ENCODE measurements around the gene KCNMA1.

KCNMA1 gene

DNA sequence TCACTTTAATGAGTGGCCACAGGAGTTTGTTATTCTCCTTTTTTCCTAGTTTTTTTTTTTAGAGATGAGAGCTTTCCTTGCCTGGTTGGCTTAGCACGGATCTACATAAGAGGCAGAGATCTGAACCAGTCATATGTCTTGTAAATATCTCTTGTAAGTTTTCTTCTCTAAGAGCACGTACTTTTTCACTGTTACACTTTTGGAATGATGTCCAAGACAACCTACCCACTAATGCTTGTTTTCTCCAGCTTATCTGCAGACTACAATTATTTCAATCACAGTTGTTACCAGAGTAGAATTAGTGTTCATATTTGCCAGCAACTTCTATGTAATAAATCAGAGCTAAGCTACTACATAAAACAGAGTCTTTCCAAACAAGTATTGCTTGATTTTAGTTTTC lies 444.6 kb downstream of the KCNMA1 start:
- Histone ChIP-seq H3K27ac (replicated peaks; ENCODE audit: low read length) (no peak overlapping the region), H3K27me3 (ENCODE audit: control insufficient read depth in 3 of 3, insufficient read depth in 3 of 3, low read depth in 1 of 3, low read length in 3 of 3) (peaks cover 0 to 9% (median 0%) of the 10 kb centered on the region in 3 experiments), H3K4me1 (ENCODE audit: control insufficient read depth in 2 of 2, insufficient read depth in 1 of 2, low read depth in 1 of 2, low read length in 2 of 2) (no peaks in the 10 kb centered on the region), H3K9me3 (replicated peaks in 1 of 2; ENCODE audit: control insufficient read depth in 2 of 2, insufficient read depth in 1 of 2, low read depth in 1 of 2, low read length in 2 of 2) (no peaks in the 10 kb centered on the region), H3K4ac (ENCODE audit: low read length) (no peak overlapping the region), H3K79me1 (ENCODE audit: low read depth, low read length) (no peaks in the 10 kb centered on the region), H3K18ac (ENCODE audit: low read length) (no peak overlapping the region), H3K4me2 (ENCODE audit: insufficient read depth, low read length, poor library complexity, severe bottlenecking) (no peak overlapping the region), H2AFZ (ENCODE audit: low read length) (no peak overlapping the region), H2AK5ac (ENCODE audit: low read depth, low read length) (no peak overlapping the region), H4K8ac (ENCODE audit: low read depth, low read length) (no peak overlapping the region), H3K23ac (ENCODE audit: low read depth, low read length, poor library complexity) (no peak overlapping the region), H2BK12ac (ENCODE audit: low read length) (no peak overlapping the region), H3K9ac (ENCODE audit: low read depth, low read length, poor library complexity) (no peak overlapping the region), H3K4me3 (ENCODE audit: low read length in 2 of 2) (no peak overlapping the region), H2BK15ac (ENCODE audit: low read length) (no peak overlapping the region), H3K14ac (ENCODE audit: low read length) (no peak overlapping the region), H3K36me3 (replicated peaks in 1 of 2; ENCODE audit: control insufficient read depth in 2 of 2, insufficient read depth in 2 of 2, low read length in 2 of 2) (no peaks in the 10 kb centered on the region), H4K91ac (ENCODE audit: low read depth, low read length, poor library complexity) (no peak overlapping the region), H2BK120ac (ENCODE audit: low read depth, low read length) (no peak overlapping the region), H2BK5ac (ENCODE audit: low read length) (no peak overlapping the region)
- WGBS, 2 donors (ENCODE audit: extremely low coverage in 2 of 2, insufficient read length in 2 of 2, insufficient replicate concordance in 1 of 2), result no CpG with 5 or more reads among the region's 2 CpGs
- no peak for DNase-seq (ENCODE audit: low spot score)

DNA sequence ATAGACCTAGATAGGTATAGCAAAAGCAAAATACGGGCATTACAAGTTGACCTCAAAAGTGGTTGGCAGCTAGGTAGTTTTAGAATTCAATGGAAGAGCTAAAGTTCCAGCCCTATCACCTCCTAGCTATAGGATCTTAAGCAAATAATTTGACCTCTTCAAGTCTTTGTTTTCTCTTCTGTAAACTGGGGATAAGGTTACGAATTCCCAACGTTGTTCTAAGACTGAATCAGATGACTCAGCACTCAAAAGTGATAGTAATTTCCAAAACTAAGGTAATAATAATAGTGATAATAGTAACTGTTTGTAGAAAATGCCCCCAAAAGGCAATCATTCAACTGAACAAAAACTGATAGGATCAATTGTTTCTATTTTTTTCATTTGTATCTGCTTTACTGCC lies 445.2 kb downstream of the KCNMA1 start:
- no peak overlapping the region for H3K4me3 ChIP-seq (ENCODE audit: low read length in 2 of 2)
- no peak overlapping the region for H3K23ac ChIP-seq (ENCODE audit: low read depth, low read length, poor library complexity)
- H3K36me3 ChIP-seq (replicated peaks in 1 of 2; ENCODE audit: control insufficient read depth in 2 of 2, insufficient read depth in 2 of 2, low read length in 2 of 2), result no peaks in the 10 kb centered on the region
- peaks cover 0 to 5% (median 0%) of the 10 kb centered on the region in 3 experiments for H3K27me3 ChIP-seq (ENCODE audit: control insufficient read depth in 3 of 3, insufficient read depth in 3 of 3, low read depth in 1 of 3, low read length in 3 of 3)
- H2AFZ ChIP-seq (ENCODE audit: low read length), result no peak overlapping the region
- no peaks in the 10 kb centered on the region for H3K9me3 ChIP-seq (replicated peaks in 1 of 2; ENCODE audit: control insufficient read depth in 2 of 2, insufficient read depth in 1 of 2, low read depth in 1 of 2, low read length in 2 of 2)
- no peak for DNase-seq (ENCODE audit: low spot score)
- no peaks in the 10 kb centered on the region for H3K4me1 ChIP-seq (ENCODE audit: control insufficient read depth in 2 of 2, insufficient read depth in 1 of 2, low read depth in 1 of 2, low read length in 2 of 2)
- no peak overlapping the region for H3K4ac ChIP-seq (ENCODE audit: low read length)
- WGBS, 2 donors (ENCODE audit: extremely low coverage in 2 of 2, insufficient read length in 2 of 2, insufficient replicate concordance in 1 of 2), result no CpG with 5 or more reads among the region's 3 CpGs
- H3K9ac ChIP-seq (ENCODE audit: low read depth, low read length, poor library complexity), result no peak overlapping the region
- no peak overlapping the region for H2BK12ac ChIP-seq (ENCODE audit: low read length)
- no peak overlapping the region for H3K18ac ChIP-seq (ENCODE audit: low read length)
- no peak overlapping the region for H4K8ac ChIP-seq (ENCODE audit: low read depth, low read length)
- H2BK120ac ChIP-seq (ENCODE audit: low read depth, low read length), result no peak overlapping the region
- H4K91ac ChIP-seq (ENCODE audit: low read depth, low read length, poor library complexity), result no peak overlapping the region
- no peak overlapping the region for H3K4me2 ChIP-seq (ENCODE audit: insufficient read depth, low read length, poor library complexity, severe bottlenecking)
- H3K27ac ChIP-seq (replicated peaks; ENCODE audit: low read length), result no peak overlapping the region
- no peaks in the 10 kb centered on the region for H3K79me1 ChIP-seq (ENCODE audit: low read depth, low read length)
- H2BK15ac ChIP-seq (ENCODE audit: low read length), result no peak overlapping the region
- H2AK5ac ChIP-seq (ENCODE audit: low read depth, low read length), result no peak overlapping the region
- no peak overlapping the region for H2BK5ac ChIP-seq (ENCODE audit: low read length)
- H3K14ac ChIP-seq (ENCODE audit: low read length), result no peak overlapping the region

DNA sequence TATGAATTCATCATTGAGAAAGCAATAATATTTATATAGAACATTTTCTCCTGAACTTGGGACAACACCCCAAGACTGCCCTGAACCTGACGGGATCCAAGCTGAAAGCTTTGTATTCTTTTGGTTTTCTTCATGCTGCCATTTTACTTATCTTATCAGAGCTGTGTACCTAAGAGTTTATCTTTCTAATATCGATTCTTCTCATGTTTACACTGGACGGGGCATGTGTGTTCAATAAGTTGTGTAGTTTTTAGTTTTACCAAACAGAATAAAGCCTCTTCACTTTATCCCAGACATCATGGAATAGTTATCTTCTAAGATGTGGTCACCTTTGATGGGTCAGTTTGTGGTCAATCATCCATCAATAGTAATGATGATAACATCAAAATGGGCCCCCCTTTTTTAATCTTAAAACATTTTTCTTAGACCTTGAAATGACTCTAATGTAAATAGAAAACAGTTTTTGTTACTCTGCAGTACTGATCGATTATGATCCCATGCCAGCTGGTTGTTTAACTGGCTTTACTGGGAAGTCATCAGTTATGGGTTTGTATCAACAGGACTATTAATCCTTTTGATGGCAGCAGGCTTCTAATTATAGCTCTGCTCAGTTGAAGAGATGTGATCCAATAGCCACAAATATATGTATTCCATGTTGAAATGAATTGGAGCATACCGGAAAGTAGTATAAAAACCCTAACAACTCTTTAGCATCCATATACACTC lies 446.1 kb downstream of the KCNMA1 start:
- H3K18ac ChIP-seq (ENCODE audit: low read length), result no peak overlapping the region
- no peak overlapping the region for H2AFZ ChIP-seq (ENCODE audit: low read length)
- no peaks in the 10 kb centered on the region for H3K79me1 ChIP-seq (ENCODE audit: low read depth, low read length)
- no peak overlapping the region for H2BK12ac ChIP-seq (ENCODE audit: low read length)
- no peaks in the 10 kb centered on the region for H3K36me3 ChIP-seq (replicated peaks in 1 of 2; ENCODE audit: control insufficient read depth in 2 of 2, insufficient read depth in 2 of 2, low read length in 2 of 2)
- no peaks in the 10 kb centered on the region for H3K27me3 ChIP-seq (ENCODE audit: control insufficient read depth in 3 of 3, insufficient read depth in 3 of 3, low read depth in 1 of 3, low read length in 3 of 3)
- H3K9ac ChIP-seq (ENCODE audit: low read depth, low read length, poor library complexity), result no peak overlapping the region
- H2BK5ac ChIP-seq (ENCODE audit: low read length), result no peak overlapping the region
- no CpG with 5 or more reads among the region's 5 CpGs for WGBS, 2 donors (ENCODE audit: extremely low coverage in 2 of 2, insufficient read length in 2 of 2, insufficient replicate concordance in 1 of 2)
- no peak overlapping the region for H3K4me2 ChIP-seq (ENCODE audit: insufficient read depth, low read length, poor library complexity, severe bottlenecking)
- H3K9me3 ChIP-seq (replicated peaks in 1 of 2; ENCODE audit: control insufficient read depth in 2 of 2, insufficient read depth in 1 of 2, low read depth in 1 of 2, low read length in 2 of 2), result no peaks in the 10 kb centered on the region
- no peak overlapping the region for H3K4me3 ChIP-seq (ENCODE audit: low read length in 2 of 2)
- no peak overlapping the region for H3K14ac ChIP-seq (ENCODE audit: low read length)
- H2BK120ac ChIP-seq (ENCODE audit: low read depth, low read length), result no peak overlapping the region
- no peak for DNase-seq (ENCODE audit: low spot score)
- no peak overlapping the region for H3K23ac ChIP-seq (ENCODE audit: low read depth, low read length, poor library complexity)
- H2BK15ac ChIP-seq (ENCODE audit: low read length), result no peak overlapping the region
- no peaks in the 10 kb centered on the region for H3K4me1 ChIP-seq (ENCODE audit: control insufficient read depth in 2 of 2, insufficient read depth in 1 of 2, low read depth in 1 of 2, low read length in 2 of 2)
- no peak overlapping the region for H2AK5ac ChIP-seq (ENCODE audit: low read depth, low read length)
- H3K4ac ChIP-seq (ENCODE audit: low read length), result no peak overlapping the region
- no peak overlapping the region for H4K91ac ChIP-seq (ENCODE audit: low read depth, low read length, poor library complexity)
- H4K8ac ChIP-seq (ENCODE audit: low read depth, low read length), result no peak overlapping the region
- H3K27ac ChIP-seq (replicated peaks; ENCODE audit: low read length), result no peak overlapping the region

DNA sequence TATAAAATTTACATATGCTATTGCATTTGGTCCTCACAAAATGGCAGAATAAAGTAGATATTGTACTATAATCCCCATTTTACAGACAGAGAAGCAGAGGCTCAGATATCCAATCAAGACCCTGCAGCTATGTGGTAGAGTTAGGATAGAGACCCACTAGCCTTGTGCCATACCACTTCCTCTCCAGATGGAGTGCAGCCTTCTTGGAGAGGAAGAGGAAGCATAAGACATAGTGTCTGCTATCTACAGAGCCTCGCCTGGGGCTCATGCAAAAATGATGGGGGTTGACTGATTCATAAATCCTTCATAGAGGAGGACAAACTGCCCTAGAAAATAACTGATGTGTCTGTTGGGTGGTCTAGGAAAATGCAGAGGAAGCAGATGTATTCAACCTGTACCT lies 447.3 kb downstream of the KCNMA1 start:
- no peaks in the 10 kb centered on the region for H3K9me3 ChIP-seq (replicated peaks in 1 of 2; ENCODE audit: control insufficient read depth in 2 of 2, insufficient read depth in 1 of 2, low read depth in 1 of 2, low read length in 2 of 2)
- no peak overlapping the region for H3K27ac ChIP-seq (replicated peaks; ENCODE audit: low read length)
- no peak for DNase-seq (ENCODE audit: low spot score)
- H2BK12ac ChIP-seq (ENCODE audit: low read length), result no peak overlapping the region
- H3K4me2 ChIP-seq (ENCODE audit: insufficient read depth, low read length, poor library complexity, severe bottlenecking), result no peak overlapping the region
- no peak overlapping the region for H3K4me3 ChIP-seq (ENCODE audit: low read length in 2 of 2)
- no peak overlapping the region for H4K8ac ChIP-seq (ENCODE audit: low read depth, low read length)
- H3K36me3 ChIP-seq (replicated peaks in 1 of 2; ENCODE audit: control insufficient read depth in 2 of 2, insufficient read depth in 2 of 2, low read length in 2 of 2), result no peaks in the 10 kb centered on the region
- no peak overlapping the region for H2BK120ac ChIP-seq (ENCODE audit: low read depth, low read length)
- H3K4me1 ChIP-seq (ENCODE audit: control insufficient read depth in 2 of 2, insufficient read depth in 1 of 2, low read depth in 1 of 2, low read length in 2 of 2), result no peaks in the 10 kb centered on the region
- no peak overlapping the region for H3K18ac ChIP-seq (ENCODE audit: low read length)
- H2AK5ac ChIP-seq (ENCODE audit: low read depth, low read length), result no peak overlapping the region
- H2BK5ac ChIP-seq (ENCODE audit: low read length), result no peak overlapping the region
- no peaks in the 10 kb centered on the region for H3K79me1 ChIP-seq (ENCODE audit: low read depth, low read length)
- H2BK15ac ChIP-seq (ENCODE audit: low read length), result no peak overlapping the region
- H3K4ac ChIP-seq (ENCODE audit: low read length), result no peak overlapping the region
- no CpG with 5 or more reads among the region's 1 CpG for WGBS, 2 donors (ENCODE audit: extremely low coverage in 2 of 2, insufficient read length in 2 of 2, insufficient replicate concordance in 1 of 2)
- no peak overlapping the region for H3K14ac ChIP-seq (ENCODE audit: low read length)
- no peaks in the 10 kb centered on the region for H3K27me3 ChIP-seq (ENCODE audit: control insufficient read depth in 3 of 3, insufficient read depth in 3 of 3, low read depth in 1 of 3, low read length in 3 of 3)
- H2AFZ ChIP-seq (ENCODE audit: low read length), result no peak overlapping the region
- no peak overlapping the region for H3K23ac ChIP-seq (ENCODE audit: low read depth, low read length, poor library complexity)
- H4K91ac ChIP-seq (ENCODE audit: low read depth, low read length, poor library complexity), result no peak overlapping the region
- H3K9ac ChIP-seq (ENCODE audit: low read depth, low read length, poor library complexity), result no peak overlapping the region

All from neuronal stem cell (in vitro differentiated cells).